HEK293 (cell line): ENCODE results near the gene DERL2.

Experiments used
- BCL11B ChIP-seq: fragments of 450-650 bp; formaldehyde crosslinking; IDR thresholded peaks from 2 replicates; pipeline ENCODE4 v1.5.1; 2016; ENCODE audit warnings: low read depth, missing biosample characterization, missing genetic modification characterization
- ELK4 ChIP-seq: IDR thresholded peaks from 2 replicates; pipeline ENCODE4 v1.6.1; 2011; ENCODE audit warnings: mild to moderate bottlenecking, low read depth, low read length, borderline replicate concordance
- GFI1B ChIP-seq: fragments of 450-650 bp; formaldehyde crosslinking; IDR thresholded peaks from 2 replicates; pipeline ENCODE4 v1.5.1; 2016; ENCODE audit warnings: missing biosample characterization, missing genetic modification characterization
- GLI2 ChIP-seq: fragments of 450-650 bp; formaldehyde crosslinking; IDR thresholded peaks from 2 replicates; pipeline ENCODE4; 2017; ENCODE audit warnings: missing biosample characterization, missing genetic modification characterization, low read depth, borderline replicate concordance
- GLIS1 ChIP-seq: fragments of 450-650 bp; formaldehyde crosslinking; IDR thresholded peaks from 2 replicates; pipeline ENCODE4 v1.5.1; 2016; ENCODE audit warnings: missing biosample characterization, missing genetic modification characterization
- HOXA7 ChIP-seq: sonication (generic); formaldehyde crosslinking; IDR thresholded peaks from 2 replicates; pipeline ENCODE4 v1.8.1; 2022; ENCODE audit warnings: missing genetic modification reagents, borderline replicate concordance
- KLF10 ChIP-seq: fragments of 450-650 bp; IDR thresholded peaks from 2 replicates; pipeline ENCODE4 v1.5.1; 2018; ENCODE audit warnings: missing biosample characterization, mild to moderate bottlenecking, missing genetic modification characterization
- PATZ1 ChIP-seq: fragments of 450-650 bp; formaldehyde crosslinking; IDR thresholded peaks from 2 replicates; pipeline ENCODE4 v1.5.1; 2016; ENCODE audit warnings: missing biosample characterization, missing genetic modification characterization
- PRDM6 ChIP-seq: fragments of 450-650 bp; formaldehyde crosslinking; IDR thresholded peaks from 2 replicates; pipeline ENCODE4 v1.5.1; 2017; ENCODE audit warnings: missing biosample characterization, missing genetic modification characterization
- REST ChIP-seq: fragments of 450-650 bp; formaldehyde crosslinking; IDR thresholded peaks from 2 replicates; pipeline ENCODE4 v1.5.1; 2016; ENCODE audit warnings: missing biosample characterization, missing genetic modification characterization
- SP2 ChIP-seq: fragments of 450-650 bp; formaldehyde crosslinking; IDR thresholded peaks from 2 replicates; pipeline ENCODE4 v1.5.1; 2016; ENCODE audit warnings: missing biosample characterization, missing genetic modification characterization
- WT1 ChIP-seq: fragments of 450-650 bp; formaldehyde crosslinking; IDR thresholded peaks from 2 replicates; pipeline ENCODE4 v1.5.1; 2016; ENCODE audit warnings: missing biosample characterization, missing genetic modification characterization
- ZBTB11 ChIP-seq: fragments of 450-650 bp; formaldehyde crosslinking; conservative IDR thresholded peaks from 2 replicates; pipeline ENCODE4 v1.5.1; 2016; ENCODE audit warnings: low read depth, missing biosample characterization, missing genetic modification characterization
- ZNF19 ChIP-seq: fragments of 450-650 bp; formaldehyde crosslinking; IDR thresholded peaks from 2 replicates; pipeline ENCODE4; 2016; ENCODE audit warnings: missing biosample characterization, missing genetic modification characterization, low read depth
- ZNF214 ChIP-seq: fragments of 450-650 bp; formaldehyde crosslinking; IDR thresholded peaks from 2 replicates; pipeline ENCODE4 v1.5.1; 2017; ENCODE audit warnings: missing biosample characterization, mild to moderate bottlenecking, missing genetic modification characterization, borderline replicate concordance
- ZNF24 ChIP-seq: fragments of 450-650 bp; formaldehyde crosslinking; IDR thresholded peaks from 2 replicates; pipeline ENCODE4 v1.5.1; 2016; ENCODE audit warnings: missing biosample characterization, missing genetic modification characterization
- ZNF311 ChIP-seq: fragments of 450-650 bp; formaldehyde crosslinking; IDR thresholded peaks from 2 replicates; pipeline ENCODE4 v1.5.1; 2017; ENCODE audit warnings: missing biosample characterization, missing genetic modification characterization, borderline replicate concordance
- ZNF48 ChIP-seq: fragments of 450-650 bp; formaldehyde crosslinking; IDR thresholded peaks from 2 replicates; pipeline ENCODE4 v1.5.1; 2016; ENCODE audit warnings: missing biosample characterization, missing genetic modification characterization
- ZNF580 ChIP-seq: fragments of 450-650 bp; formaldehyde crosslinking; IDR thresholded peaks from 2 replicates; pipeline ENCODE4 v1.5.1; 2016; ENCODE audit warnings: missing biosample characterization, missing genetic modification characterization
- ZNF600 ChIP-seq: fragments of 450-650 bp; formaldehyde crosslinking; IDR thresholded peaks from 2 replicates; pipeline ENCODE4 v1.5.1; 2016; ENCODE audit warnings: missing biosample characterization, missing genetic modification characterization
- ZNF621 ChIP-seq: fragments of 450-650 bp; formaldehyde crosslinking; IDR thresholded peaks from 2 replicates; pipeline ENCODE4 v1.5.1; 2017; ENCODE audit warnings: missing biosample characterization, missing genetic modification characterization
- ZNF645 ChIP-seq: fragments of 450-650 bp; formaldehyde crosslinking; IDR thresholded peaks from 2 replicates; pipeline ENCODE4; 2016; ENCODE audit warnings: missing biosample characterization, missing genetic modification characterization
- ZNF76 ChIP-seq: fragments of 450-650 bp; formaldehyde crosslinking; IDR thresholded peaks from 2 replicates; pipeline ENCODE4; 2016; ENCODE audit warnings: low read depth, missing biosample characterization, missing genetic modification characterization, borderline replicate concordance
- ZNF776 ChIP-seq: fragments of 450-650 bp; formaldehyde crosslinking; IDR thresholded peaks from 2 replicates; pipeline ENCODE4 v1.5.0; 2017; ENCODE audit warnings: missing biosample characterization, missing genetic modification characterization, borderline replicate concordance
- ZNF837 ChIP-seq: fragments of 450-650 bp; formaldehyde crosslinking; IDR thresholded peaks from 2 replicates; pipeline ENCODE4 v1.5.1; 2016; ENCODE audit warnings: missing biosample characterization, missing genetic modification characterization
- ZNF843 ChIP-seq: fragments of 450-650 bp; formaldehyde crosslinking; IDR thresholded peaks from 2 replicates; pipeline ENCODE4 v1.5.1; 2016; ENCODE audit warnings: missing biosample characterization, missing genetic modification characterization

Gene DERL2

GRCh38 chr17:5438716-5439445 lies 47.1 kb downstream of the DERL2 start, which contains the start of gene C1QBP (continued):
- no peak for TF ChIP-seq PRDM6 (tag by site-specific recombination)
- TF ChIP-seq REST: peak; percentile 59
- no peak for TF ChIP-seq ZNF645
- 0 out of 2 replicates have a peak, but pooled peaks have one; percentile 20 for TF ChIP-seq ZNF24
- no peak for TF ChIP-seq ZNF214 (tag by site-specific recombination)
- no peak for TF ChIP-seq ZNF837 (tag by site-specific recombination)
- no peak for TF ChIP-seq ZNF621 (tag by site-specific recombination)
- TF ChIP-seq HOXA7 (CRISPR knock-in tag): 0 out of 2 replicates have a peak, but pooled peaks have one; percentile 68
- no peak for TF ChIP-seq ZNF311 (tag by site-specific recombination)
- no peak for TF ChIP-seq PATZ1
- TF ChIP-seq ZNF776 (tag by site-specific recombination): no peak
- TF ChIP-seq GFI1B (tag by site-specific recombination): no peak
- TF ChIP-seq WT1 (tag by site-specific recombination): no peak
- TF ChIP-seq ZNF76 (tag by site-specific recombination): 0 out of 2 replicates have a peak, but pooled peaks have one; percentile 37
- TF ChIP-seq GLIS1: no peak
- TF ChIP-seq ZNF48: no peak
- no peak for TF ChIP-seq ZNF843 (tag by site-specific recombination)
- TF ChIP-seq ZBTB11: peak; percentile 79
- no peak for TF ChIP-seq ZNF19 (tag by site-specific recombination)
- peak; percentile 89 for TF ChIP-seq ZNF600 (tag by site-specific recombination)
- no peak for TF ChIP-seq ELK4
- no peak for TF ChIP-seq BCL11B (tag by site-specific recombination)
- TF ChIP-seq GLI2 (tag by site-specific recombination): no peak
- TF ChIP-seq ZNF580 (tag by site-specific recombination): 0 out of 2 replicates have a peak, but pooled peaks have one; percentile 8
- peak; percentile 73 for TF ChIP-seq SP2 (tag by site-specific recombination)
- peak; percentile 59; the same call in 1 of the 2 replicates for TF ChIP-seq KLF10 (tag by site-specific recombination)
